Hematopoietic multipotent progenitor cell treated with erythropoietin and hydrocortisone succinate and interleukin-3 and kit ligand, for 4 days (in vitro differentiated cells): ENCODE data around the gene LSR.

Experiments used
- DNase-seq: peaks from one replicate; pipeline ENCODE4 v3.0.0-alpha.2; 2015

The LSR gene

GRCh38 chr19:35249146-35249847 lies 495 bp downstream of the LSR start:
- DNase-seq, result no peak

- no peak for DNase-seq
These were observed 1.3 kb downstream of the LSR start for GRCh38 chr19:35249848-35250711.

DNA sequence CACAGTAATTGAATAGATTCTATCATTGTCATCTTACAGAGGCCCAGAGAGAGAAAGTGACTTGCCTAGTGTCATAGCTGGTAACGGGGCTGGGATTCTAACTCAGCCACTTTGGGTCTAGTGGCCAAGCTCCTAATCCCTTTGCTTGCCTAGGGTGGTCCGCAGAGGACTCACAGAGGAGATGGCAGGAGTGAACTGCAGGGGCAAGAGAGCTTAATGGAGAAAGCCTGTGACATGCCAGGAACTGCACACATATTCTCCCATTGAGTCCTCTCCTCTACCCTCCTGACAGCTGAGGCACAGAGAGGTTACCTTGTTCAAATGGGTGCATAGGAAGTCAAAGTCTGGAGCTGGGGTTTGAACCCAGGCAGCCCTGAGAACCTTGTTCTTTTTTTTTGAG lies 2.7 kb downstream of the LSR start:
- DNase-seq, result no peak

- DNase-seq, result no peak
These were observed 4.8 kb downstream of the LSR start for GRCh38 chr19:35253316-35254286.

DNA sequence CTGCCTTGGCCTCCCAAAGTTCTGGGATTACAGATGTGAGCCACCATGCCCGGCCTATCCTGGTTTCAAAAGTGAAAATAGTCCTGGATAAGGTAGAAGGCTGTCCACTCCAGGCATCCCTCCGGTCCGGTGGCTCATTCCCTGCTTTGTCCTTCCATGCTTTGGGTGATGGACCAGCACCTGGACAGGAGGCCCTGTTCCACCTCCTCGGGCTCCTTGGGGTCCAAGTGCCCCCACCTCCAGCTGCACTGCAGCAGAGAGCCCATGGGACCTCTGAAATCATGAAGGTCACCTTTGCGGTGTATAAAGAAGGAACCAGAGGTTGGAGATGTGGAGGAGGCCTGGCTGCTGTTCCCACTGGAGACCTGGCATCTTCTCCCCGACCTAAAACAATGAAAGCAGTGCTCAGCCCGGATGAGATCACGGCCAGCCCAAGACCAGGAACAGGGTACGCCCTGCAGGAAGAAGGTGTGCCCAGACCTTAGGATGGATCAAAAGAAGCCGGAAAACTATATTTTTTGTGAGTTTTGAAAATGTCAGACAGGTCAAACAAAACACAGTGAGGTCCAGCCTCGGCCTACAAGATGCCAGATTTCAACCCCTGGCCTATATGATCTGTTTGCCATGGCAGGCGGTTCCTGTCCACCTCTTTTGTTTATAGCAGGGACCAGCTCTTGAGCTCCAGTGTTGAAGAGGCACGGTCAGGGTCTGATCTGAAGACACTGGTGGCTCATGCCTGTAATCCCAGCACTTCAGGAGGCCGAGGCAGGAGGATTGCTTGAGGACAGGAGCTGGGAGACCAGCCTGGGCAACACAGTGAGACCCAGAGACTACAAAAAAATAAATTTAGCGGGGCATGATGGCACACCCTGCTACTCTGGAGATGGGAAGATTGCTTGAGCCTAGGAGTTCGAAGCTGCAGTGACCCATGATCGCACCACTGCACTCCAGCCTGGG lies 5.8 kb downstream of the LSR start:
- DNase-seq, result no peak

DNA sequence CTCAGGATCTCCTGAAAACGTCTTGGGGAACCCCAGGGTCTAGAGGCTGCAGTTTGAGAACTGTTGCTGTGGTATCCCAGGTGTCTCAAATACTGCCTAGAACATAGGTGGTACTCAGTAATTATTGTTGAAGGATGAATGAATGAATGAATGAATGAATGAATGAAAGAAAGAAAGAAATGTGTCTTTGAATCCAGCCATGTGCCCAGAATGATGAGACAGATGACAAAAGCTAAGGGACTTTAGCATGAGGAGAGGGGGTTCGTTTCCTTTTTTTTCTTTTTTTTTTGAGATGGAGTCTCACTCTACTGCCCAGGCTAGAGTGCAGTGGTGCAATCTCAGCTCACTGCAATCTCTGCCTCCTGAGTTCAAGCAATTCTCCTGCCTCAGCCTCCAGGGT lies 7.8 kb downstream of the LSR start:
- no peak for DNase-seq

DNA sequence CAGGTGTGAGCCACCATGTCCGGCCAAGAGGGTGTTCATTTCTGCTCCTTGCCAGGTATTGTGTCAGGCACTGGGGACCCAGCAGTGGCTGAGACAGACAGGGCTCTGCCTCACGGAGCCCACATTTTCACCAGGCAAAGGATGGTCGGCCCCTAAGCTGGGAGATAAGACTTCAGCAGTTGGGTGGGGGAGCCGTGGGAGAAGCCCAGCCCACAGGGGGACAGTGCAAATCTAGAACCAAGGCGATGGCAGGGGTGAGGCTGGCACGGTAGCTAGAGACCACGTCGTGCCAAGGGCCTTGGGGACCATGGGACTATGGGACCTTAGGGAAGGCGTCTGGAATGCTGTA lies 8.3 kb downstream of the LSR start:
- no peak for DNase-seq

DNA sequence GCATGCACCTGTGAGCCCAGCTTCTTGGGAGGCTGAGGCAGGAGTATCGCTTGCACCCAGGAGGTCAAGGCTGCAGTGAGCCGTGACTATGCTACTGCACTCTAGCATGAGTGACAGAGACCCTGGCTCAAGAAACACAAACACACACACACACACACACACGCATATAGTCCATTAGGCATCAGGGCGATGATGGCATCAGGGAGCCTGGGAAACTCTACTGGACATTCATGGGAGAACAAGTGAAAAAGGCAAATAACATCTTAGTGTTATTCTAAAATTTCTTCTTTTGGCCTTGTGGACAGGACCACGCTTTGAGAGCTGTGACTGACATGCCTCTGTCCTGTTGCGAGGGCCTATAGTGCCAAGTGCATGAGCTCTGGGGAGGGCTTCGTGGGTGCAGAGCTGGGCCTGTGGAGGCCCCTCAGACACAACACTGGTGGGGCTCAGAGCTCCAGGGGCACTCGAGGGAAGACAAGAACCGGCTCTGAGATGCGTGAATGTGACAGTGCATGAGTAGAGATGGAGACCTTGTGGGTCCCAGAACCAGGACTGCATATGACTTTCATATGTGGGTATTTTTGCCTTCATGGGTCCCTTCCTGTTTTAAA lies 12.0 kb downstream of the LSR start:
- DNase-seq, result no peak

GRCh38 chr19:35261356-35262100 lies 12.7 kb downstream of the LSR start:
- DNase-seq, result no peak

GRCh38 chr19:35262101-35262761 lies 13.4 kb downstream of the LSR start:
- no peak for DNase-seq

- no peak for DNase-seq
These were observed 15.7 kb downstream of the LSR start for GRCh38 chr19:35264268-35265125.

DNA sequence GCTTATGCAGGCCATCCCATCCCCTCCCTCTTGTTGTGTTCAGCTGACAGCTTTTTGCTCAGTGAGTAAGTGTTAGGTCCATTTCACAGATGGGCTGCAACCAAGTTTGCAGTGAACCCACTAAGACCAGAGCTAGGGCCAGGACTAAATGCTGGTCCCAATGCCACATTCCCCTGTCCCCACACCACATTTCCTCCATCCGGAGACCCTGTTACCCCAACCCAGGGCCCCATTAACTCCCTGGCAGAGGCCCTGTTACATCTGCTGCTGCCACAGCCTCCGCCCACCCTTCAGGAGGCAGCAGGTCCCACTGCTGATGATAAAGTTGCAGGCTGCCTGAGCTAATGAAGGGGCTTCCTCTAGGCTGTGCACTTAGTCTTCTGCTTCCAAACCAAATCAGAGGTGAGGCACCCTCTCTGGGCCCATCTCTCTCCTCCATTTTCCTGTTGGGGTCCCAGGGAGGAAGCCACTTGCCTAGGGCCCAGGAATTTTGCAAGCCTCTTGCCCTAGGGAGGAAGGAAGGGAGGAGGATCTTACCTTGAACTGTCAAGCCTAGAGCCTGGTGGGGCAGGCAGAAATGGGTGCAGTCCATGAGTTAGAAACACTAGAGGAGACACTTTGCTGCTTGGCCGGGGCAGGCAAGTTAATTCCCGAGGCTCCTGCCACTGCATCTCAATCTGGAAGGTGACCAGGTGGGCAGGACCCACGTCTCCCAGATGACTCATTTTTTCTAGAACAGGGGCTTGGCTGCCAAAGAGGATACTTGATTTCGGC lies 16.5 kb downstream of the LSR start:
- no peak for DNase-seq

DNA sequence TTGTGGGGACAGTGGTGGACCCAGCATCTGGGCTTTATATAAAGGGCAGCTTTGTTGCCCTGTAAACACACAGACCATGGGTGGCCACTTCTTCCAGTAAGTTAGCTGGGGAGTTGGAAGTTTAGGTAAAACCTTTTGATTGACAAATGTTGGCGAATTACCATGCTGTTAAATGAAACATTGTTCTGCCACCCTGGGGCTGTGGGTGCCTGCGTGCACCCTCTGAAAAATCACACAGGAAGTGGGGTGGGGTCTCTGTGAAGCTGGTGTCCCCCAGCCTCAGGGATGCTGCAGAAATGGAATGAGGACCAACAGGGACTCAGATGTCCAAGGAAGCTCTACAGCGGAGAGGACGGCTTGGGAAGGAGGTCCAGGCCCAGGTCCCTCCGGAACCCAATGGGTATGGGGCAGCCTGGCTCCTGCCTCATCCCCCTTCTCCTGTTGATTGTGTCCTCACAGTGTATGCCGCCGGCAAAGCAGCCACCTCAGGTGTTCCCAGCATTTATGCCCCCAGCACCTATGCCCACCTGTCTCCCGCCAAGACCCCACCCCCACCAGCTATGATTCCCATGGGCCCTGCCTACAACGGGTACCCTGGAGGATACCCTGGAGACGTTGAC lies 17.2 kb downstream of the LSR start:
- DNase-seq, result no peak

GRCh38 chr19:35266520-35267352 lies 17.9 kb downstream of the LSR start:
- DNase-seq, result no peak

DNA sequence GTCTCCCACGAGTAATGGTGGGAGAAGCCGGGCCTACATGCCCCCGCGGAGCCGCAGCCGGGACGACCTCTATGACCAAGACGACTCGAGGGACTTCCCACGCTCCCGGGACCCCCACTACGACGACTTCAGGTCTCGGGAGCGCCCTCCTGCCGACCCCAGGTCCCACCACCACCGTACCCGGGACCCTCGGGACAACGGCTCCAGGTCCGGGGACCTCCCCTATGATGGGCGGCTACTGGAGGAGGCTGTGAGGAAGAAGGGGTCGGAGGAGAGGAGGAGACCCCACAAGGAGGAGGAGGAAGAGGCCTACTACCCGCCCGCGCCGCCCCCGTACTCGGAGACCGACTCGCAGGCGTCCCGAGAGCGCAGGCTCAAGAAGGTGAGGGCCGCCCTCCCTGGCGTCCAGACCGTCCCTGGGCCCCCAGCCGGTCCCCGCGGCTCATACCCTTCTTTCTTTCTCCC lies 18.6 kb downstream of the LSR start:
- DNase-seq, result peak; percentile 69

GRCh38 chr19:35267818-35268535 lies 19.2 kb downstream of the LSR start:
- DNase-seq, result peak; percentile 89
